HG02884 (cell line): ENCODE data around the gene KRTAP2-4.
"Not testable (repeated sequence)": the region's sequence is repeated elsewhere in the genome, so short reads cannot be mapped to it uniquely, and the experiment has no call there.

Experiments
- ATAC-seq: cut with Tn5 transposase; IDR thresholded peaks from one replicate; pipeline ENCODE4 v1.9.1; 2021; ENCODE audit warnings: mild to moderate bottlenecking, moderate library complexity; ENCODE audit not compliant: unreplicated experiment

The KRTAP2-4 gene

DNA sequence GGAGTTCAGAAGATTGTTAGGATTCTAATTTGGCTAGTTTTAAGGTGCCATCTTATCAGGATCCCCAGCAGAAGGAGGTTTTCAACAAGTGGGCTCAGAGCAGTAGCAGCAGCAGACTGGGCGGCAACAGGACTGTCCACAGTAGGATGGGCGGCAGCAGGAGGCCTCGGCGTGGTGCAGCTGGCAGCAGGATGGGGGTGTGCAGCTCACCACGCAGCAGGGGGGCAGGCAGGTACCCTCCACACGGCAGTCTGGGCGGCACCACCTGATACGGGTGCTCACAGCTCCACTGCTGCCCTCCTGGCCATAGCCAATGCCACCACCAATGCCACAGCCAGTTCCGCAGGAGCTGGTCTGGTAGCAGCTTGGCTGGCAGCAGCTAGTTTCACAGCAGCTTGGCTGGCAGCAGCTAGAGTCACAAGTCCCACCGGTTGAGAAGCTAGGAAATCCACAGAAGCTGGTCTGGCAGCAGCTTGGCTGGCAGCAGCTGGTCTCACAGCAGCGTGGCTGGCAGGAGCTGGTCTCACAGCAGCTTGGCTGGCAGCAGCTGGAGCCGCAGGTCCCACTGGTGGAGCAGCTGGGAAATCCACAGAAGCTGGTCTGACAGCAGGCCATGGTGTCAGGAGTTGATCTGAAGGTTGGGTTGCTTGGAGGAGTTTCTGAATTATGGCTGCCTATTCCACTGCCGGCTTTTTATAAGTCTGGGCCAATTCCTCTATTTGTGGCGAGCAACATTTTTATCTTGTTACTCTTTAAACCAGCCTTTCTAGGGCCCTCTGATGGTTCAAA is 24.7 kb downstream of the KRTAP2-4 start, which contains the start of gene KRTAP1-1:
TSS of gene KRTAP1-1 (minus strand) at position 668 of the 789 bp plus-strand sequence. CDS start at position 615, 53 bp downstream.
- not testable (repeated sequence) for ATAC-seq

DNA sequence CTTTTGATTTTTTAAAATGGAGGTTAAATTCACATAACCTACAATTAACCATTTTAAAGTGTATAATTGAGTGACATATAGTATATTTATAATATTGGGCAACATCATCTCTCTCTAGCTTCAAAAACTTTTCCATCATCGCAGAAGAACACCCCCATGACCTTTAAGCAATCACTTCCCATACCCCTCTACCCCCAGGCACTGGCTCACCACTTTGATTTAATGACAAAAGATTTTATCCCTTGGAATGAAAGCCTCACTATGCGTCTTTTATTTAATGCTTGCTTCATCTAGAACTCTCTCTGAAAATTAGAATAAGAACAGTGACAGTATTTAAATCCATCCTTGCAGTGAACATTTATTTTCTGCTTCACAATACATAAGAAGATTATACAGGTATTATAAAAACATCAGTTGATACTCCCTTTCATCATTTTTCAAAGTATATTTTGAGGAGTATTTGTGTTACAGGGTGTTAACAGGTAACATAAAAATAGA is 27.8 kb downstream of the KRTAP2-4 start:
- ATAC-seq: no peak

DNA sequence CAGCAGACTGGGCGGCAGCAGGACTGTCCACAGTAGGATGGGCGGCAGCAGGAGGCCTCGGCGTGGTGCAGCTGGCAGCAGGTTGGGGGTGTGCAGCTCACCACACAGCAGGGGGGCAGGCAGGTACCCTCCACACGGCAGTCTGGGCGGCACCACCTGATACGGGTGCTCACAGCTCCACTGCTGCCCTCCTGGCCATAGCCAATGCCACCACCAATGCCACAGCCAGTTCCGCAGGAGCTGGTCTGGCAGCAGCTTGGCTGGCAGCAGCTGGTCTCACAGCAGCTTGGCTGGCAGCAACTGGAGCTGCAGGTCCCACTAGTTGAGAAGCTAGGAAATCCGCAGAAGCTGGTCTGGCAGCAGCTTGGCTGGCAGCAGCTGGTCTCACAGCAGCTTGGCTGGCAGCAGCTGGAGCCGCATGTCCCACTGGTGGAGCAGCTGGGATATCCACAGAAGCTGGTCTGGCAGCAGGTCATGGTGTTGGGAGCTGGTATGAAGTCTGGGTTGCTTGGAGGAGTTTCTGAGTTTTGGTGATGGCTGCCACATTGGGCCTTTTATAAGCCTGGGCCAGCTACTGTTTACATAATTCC is 31.2 kb downstream of the KRTAP2-4 start, which contains the start of gene KRTAP1-3:
TSS of gene KRTAP1-3 (minus strand) at position 529 of the 590 bp plus-strand sequence. CDS start at position 476, 53 bp downstream.
- ATAC-seq: not testable (repeated sequence)

DNA sequence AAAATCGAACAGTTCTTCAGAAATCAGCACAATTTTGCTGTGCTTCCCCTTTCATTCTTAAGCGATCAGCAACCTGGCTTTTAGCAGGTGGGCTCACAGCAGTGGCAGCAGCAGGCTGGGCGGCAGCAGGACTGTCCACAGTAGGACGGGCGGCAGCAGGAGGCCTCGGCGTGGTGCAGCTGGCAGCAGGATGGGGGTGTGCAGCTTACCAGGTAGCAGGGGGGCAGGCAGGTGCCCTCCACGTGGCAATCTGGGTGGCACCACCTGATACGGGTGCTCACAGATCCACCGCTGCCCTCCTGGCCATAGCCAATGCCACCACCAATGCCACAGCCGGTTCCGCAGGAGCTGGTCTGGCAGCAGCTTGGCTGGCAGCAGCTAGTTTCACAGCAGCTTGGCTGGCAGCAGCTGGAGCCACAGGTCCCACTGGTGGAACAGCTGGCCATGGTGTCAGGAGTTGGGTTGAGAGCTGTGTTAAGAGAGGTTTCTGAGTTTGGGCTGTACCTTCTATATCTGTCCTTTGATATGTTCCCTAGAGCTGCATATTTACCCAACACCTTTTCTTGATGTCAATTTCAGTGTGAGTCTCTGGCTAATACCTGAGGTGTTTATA is 35.9 kb downstream of the KRTAP2-4 start, which contains the start of gene KRTAP1-4:
TSS of gene KRTAP1-4 (minus strand) at position 563 of the 613 bp plus-strand sequence. CDS start at position 446, 117 bp downstream.
- no peak for ATAC-seq

DNA sequence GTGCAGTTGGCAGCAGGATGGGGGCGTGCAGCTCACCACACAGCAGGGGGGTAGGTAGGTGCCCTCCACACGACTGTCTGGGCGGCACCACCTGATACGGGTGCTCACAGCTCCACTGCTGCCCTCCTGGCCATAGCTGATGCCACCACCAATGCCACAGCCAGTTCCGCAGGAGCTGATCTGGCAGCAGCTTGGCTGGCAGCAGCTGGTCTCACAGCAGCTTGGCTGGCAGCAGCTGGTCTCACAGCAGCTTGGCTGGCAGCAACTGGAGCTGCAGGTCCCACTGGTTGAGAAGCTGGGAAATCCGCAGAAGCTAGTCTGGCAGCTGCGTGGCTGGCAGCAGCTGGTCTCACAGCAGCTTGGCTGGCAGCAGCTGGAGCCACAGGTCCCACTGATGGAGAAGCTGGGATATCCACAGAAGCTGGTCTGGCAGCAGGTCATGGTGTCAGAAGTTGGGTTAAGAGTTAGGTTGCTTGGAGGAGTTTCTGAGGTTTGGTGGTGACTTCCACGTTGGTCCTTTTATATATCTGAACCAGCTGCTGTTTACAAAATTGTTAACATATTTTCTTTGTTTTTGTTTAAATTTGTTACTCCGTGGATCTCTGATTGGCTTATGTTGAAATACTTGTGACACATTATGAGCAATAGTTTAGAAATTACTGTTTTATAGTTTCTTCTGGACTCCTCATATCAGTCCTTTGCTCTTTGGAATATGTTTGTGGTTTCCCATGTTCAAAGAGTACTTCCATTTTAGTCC is 38.8 kb downstream of the KRTAP2-4 start, which contains the start of gene KRTAP1-5:
TSS of gene KRTAP1-5 (minus strand) at position 494 of the 757 bp plus-strand sequence. CDS start at position 441, 53 bp downstream.
- ATAC-seq: no peak

DNA sequence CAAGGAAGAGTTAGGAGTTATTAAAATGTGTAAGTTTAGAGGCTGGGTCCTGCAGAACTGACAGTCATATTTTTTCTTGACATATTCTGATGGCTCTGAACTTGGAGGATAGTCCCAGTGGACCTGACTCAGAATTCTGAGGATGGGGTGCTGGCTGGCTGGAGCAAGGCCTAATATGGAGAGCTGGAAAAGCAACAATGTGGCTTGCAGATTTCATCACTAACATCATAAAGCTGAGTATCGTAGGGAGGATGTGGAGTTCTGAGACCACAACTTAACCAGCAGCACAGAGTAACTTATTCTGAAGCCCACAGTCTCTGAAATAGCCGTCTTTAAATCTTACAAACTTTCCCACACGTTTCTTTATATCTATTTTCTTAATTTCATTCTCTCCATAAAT is 41.0 kb downstream of the KRTAP2-4 start:
- no peak for ATAC-seq

DNA sequence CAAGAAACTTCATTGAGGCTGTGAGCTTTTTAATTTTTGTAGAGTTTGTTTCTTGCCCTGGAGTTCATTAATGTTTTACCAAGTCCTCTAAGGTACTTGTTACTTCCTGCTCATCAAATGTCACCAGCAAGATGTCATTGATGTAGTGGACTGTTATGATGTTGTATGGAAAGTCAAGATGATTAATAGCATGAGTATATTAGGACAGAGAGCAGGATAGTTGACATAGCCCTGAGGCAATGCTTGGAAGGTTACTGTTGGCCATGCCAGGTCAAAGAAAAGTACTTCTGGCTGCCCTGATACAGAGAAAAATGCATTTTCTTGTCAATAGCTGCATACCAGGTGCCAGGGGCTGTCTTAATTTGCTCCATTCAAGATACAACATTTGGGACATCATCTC is 45.3 kb downstream of the KRTAP2-4 start:
- ATAC-seq: no peak

DNA sequence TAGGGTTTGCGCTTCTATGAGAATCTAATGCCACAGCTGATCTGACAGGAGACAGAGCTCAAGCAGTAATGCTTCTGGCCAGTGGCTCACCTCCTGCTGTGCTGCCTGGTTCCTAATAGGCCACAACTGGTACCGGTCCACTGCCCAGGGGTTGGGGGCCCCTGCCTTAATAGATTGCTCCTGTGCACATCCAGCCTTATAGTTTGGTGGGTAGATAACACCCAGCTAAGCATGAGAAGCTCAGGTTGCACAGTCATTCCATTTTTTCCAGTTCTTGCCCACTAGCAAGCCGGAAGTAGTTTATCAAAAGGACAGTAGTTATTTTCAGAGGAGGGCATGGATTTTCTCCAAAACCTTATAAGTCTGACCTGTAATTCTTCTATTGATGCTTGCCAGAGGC is 46.3 kb downstream of the KRTAP2-4 start:
- no peak for ATAC-seq

DNA sequence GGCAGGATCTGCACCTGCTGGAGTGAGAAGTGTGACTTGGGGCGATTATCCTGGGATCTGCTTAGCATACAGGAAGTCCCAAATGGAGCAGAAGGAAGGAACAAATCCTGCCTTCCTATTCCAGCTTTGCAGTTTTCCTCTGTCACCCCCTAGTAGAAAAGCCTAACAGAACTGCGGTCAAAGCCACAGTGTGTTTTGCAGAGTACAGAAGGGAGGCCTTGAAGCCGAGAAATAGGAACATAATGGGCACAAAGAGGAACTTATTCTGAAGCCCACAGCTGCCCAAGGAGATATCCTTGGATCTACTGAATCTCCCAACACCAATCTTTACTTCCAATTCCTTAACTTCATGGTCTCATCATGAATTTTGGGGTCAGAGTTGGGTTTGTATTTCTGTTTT is 47.1 kb downstream of the KRTAP2-4 start:
- no peak for ATAC-seq

DNA sequence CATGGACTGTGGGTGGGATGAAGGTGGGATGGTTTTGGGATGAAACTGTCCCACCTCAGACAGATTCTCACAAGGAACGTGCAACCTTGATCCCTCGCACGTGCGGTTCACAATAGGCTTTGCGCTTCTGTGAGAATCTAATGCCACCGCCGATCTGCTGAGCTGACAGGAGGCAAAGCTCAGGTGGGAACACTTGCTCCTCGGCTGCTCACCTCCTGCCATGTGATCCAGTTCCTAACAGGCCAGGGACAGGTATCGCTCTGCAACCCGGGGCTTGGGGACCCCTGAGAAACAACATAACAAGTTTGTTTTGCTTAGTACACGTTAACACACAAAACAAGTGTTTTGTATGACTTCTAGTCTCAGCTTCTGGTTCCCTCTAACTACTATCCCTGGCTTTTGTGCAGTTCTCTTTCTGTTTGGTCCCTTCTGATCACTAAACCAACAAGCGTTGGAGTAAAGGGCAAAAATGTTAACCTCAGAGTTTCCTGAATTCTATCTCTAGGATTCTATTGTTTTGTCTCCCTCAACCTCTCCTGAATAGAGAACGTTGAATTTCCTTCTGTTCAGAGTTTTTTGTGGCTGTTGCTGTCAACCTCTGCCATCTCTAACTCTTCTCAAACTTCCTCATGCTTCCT is 49.0 kb downstream of the KRTAP2-4 start:
- no peak for ATAC-seq

DNA sequence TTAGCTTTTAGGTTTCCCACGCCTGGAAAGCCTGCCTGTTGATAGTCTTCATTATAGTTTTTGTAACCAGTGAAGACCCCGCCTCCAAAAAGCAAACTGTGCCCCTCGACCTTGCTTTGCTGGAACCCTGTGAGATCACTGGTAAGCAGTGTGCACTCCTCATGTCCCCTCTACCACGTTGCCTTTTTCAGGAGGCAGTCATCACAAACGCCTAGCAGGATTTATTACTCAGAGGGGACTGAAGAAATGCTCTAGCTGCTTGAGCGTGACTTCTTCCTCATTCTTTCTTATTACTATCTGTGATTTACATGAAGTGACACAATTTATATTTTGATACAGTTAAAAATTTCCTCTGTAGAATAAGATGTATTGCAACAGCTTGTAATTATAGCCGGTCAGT is 50.2 kb downstream of the KRTAP2-4 start:
- no peak for ATAC-seq
